HEK293 (cell line): Measurements from ENCODE around the gene SLC16A4.

Source experiments
- CTCF ChIA-PET: fragments of 350-600 bp; formaldehyde crosslinking; extraction: SDS; loops from one replicate; lab custom pipeline; 2021; ENCODE audit warnings: antibody characterized with exemption; lab: Yijun Ruan, JAX
- POLR2A ChIA-PET: fragments of 300-600 bp; formaldehyde crosslinking; extraction: SDS; loops from one replicate; lab custom pipeline; 2020; ENCODE audit warnings: antibody characterized with exemption, inconsistent platforms; lab: Yijun Ruan, JAX
- H3K27ac ChIP-seq: fragments of 200-500 bp; sonication (Bioruptor generic); 2 replicates; pipeline ENCODE4 v1.5.1; 2014; ENCODE audit warnings: low read depth, low read length, control low read depth, inconsistent platforms; ENCODE audit errors: extremely low read depth
- H3K36me3 ChIP-seq, 2 experiments: fragments of 200-500 bp in 1 of 2; sonication (Bioruptor generic) in 1 of 2; 1 replicate in 1 of 2; 2 replicates in 1 of 2; pipeline ENCODE4 v1.5.1; 2014 to 2017; ENCODE audit warnings: inconsistent platforms in 2 of 2, low read length in 2 of 2; ENCODE audit not compliant: control insufficient read depth in 2 of 2, insufficient read depth in 1 of 2
- H3K4me1 ChIP-seq: fragments of 200-500 bp; sonication (Bioruptor generic); 2 replicates; pipeline ENCODE4 v1.5.1; 2014; ENCODE audit warnings: mild to moderate bottlenecking, low read length, inconsistent platforms; ENCODE audit not compliant: control insufficient read depth, insufficient read depth
- H3K4me3 ChIP-seq: 2 replicates; pipeline ENCODE4 v1.5.1; 2011; ENCODE audit warnings: low read depth, mild to moderate bottlenecking, control low read depth, low read length, moderate library complexity
- H3K9me3 ChIP-seq: fragments of 200-500 bp; sonication (Bioruptor generic); 2 replicates; pipeline ENCODE4 v1.5.1; 2014; ENCODE audit warnings: low read depth, low read length, inconsistent platforms; ENCODE audit not compliant: control insufficient read depth, insufficient read depth
- HIC1 ChIP-seq: fragments of 450-650 bp; formaldehyde crosslinking; IDR thresholded peaks from 2 replicates; pipeline ENCODE4 v1.5.1; 2016; ENCODE audit warnings: missing biosample characterization, missing genetic modification characterization
- MEIS1 ChIP-seq: sonication (generic); formaldehyde crosslinking; IDR thresholded peaks from 2 replicates; pipeline ENCODE4 v1.8.1; 2022; ENCODE audit warnings: missing genetic modification reagents, mild to moderate bottlenecking, borderline replicate concordance
- PBX3 ChIP-seq: sonication (generic); formaldehyde crosslinking; IDR thresholded peaks from 2 replicates; pipeline ENCODE4 v1.8.1; 2022; ENCODE audit warnings: mild to moderate bottlenecking, moderate library complexity, missing genetic modification reagents
- PRDM1 ChIP-seq: fragments of 450-650 bp; formaldehyde crosslinking; IDR thresholded peaks from 2 replicates; pipeline ENCODE4; 2016; ENCODE audit warnings: missing biosample characterization, missing genetic modification characterization
- PRDM10 ChIP-seq: fragments of 450-650 bp; formaldehyde crosslinking; IDR thresholded peaks from 2 replicates; pipeline ENCODE4 v1.5.1; 2016; ENCODE audit warnings: missing biosample characterization, missing genetic modification characterization
- REST ChIP-seq: fragments of 450-650 bp; formaldehyde crosslinking; IDR thresholded peaks from 2 replicates; pipeline ENCODE4 v1.5.1; 2016; ENCODE audit warnings: missing biosample characterization, missing genetic modification characterization
- SP2 ChIP-seq: fragments of 450-650 bp; formaldehyde crosslinking; IDR thresholded peaks from 2 replicates; pipeline ENCODE4 v1.5.1; 2016; ENCODE audit warnings: missing biosample characterization, missing genetic modification characterization
- TRIM28 ChIP-seq: IDR thresholded peaks from 2 replicates; pipeline ENCODE4 v1.6.1; 2011; ENCODE audit warnings: low read length, control low read depth, borderline replicate concordance
- YY2 ChIP-seq: fragments of 450-650 bp; formaldehyde crosslinking; IDR thresholded peaks from 2 replicates; pipeline ENCODE4 v1.5.1; 2016; ENCODE audit warnings: missing biosample characterization, missing genetic modification characterization
- ZBTB44 ChIP-seq: fragments of 450-650 bp; IDR thresholded peaks from 2 replicates; pipeline ENCODE4 v1.5.1; 2018; ENCODE audit warnings: missing biosample characterization, mild to moderate bottlenecking, missing genetic modification characterization
- ZNF664 ChIP-seq: fragments of 450-650 bp; formaldehyde crosslinking; IDR thresholded peaks from 2 replicates; pipeline ENCODE4 v1.5.1; 2016; ENCODE audit warnings: missing biosample characterization, missing genetic modification characterization

Gene SLC16A4

GRCh38 chr1:110346690-110347089, 44.1 kb downstream of the SLC16A4 start (continued):
- TF ChIP-seq PBX3 (CRISPR knock-in tag), result no peak

GRCh38 chr1:110345480-110345879, 45.3 kb downstream of the SLC16A4 start:
- peaks cover 17 to 73% of the 10 kb centered on the region in 2 experiments; a peak in 2 of 3 replicates for H3K36me3 ChIP-seq
- no peak for TF ChIP-seq TRIM28
- no peak for TF ChIP-seq MEIS1 (CRISPR knock-in tag)
- TF ChIP-seq PRDM1 (tag by site-specific recombination), result peak; percentile 65
- peak; percentile 88 for TF ChIP-seq PRDM10
- no peak overlapping the region for H3K27ac ChIP-seq
- no peak overlapping the region for H3K4me3 ChIP-seq
- ChIA-PET POLR2A (no interaction called here), CTCF (no interaction called here)
- H3K4me1 ChIP-seq, result peaks cover 25% of the 10 kb centered on the region
- H3K9me3 ChIP-seq, result no peaks in the 10 kb centered on the region

- CTCF ChIA-PET, result interaction anchor here (0.7 kb wide), 2 partner anchors 64 to 117 kb away, joined by 3 read pairs; no protein-coding TSS in a partner anchor
- Histone ChIP-seq H3K9me3 (no peaks in the 10 kb centered on the region), H3K4me1 (peaks cover 21% of the 10 kb centered on the region), H3K4me3 (no peak overlapping the region), H3K27ac (no peak overlapping the region)
- peak; percentile 73 for TF ChIP-seq PRDM1 (tag by site-specific recombination)
- no peak for TF ChIP-seq SP2 (tag by site-specific recombination)
- no peak for TF ChIP-seq ZBTB44 (tag by site-specific recombination)
- TF ChIP-seq YY2 (tag by site-specific recombination), result no peak
- 0 out of 2 replicates have a peak, but pooled peaks have one; percentile 6 for TF ChIP-seq ZNF664
- TF ChIP-seq, all 188 proteins: peak for 2
- H3K36me3 ChIP-seq, result peaks cover 12 to 68% of the 10 kb centered on the region in 2 experiments; a peak in 2 of 3 replicates
- POLR2A ChIA-PET, result no interaction called here
Measured at GRCh38 chr1:110344152-110344551, 46.7 kb downstream of the SLC16A4 start.

- TF ChIP-seq HIC1 (tag by site-specific recombination), result no peak
- TF ChIP-seq REST, result peak; percentile 51; the same call in 1 of the 2 replicates
- TF ChIP-seq ZNF664, result peak; percentile 56; the same call in 1 of the 2 replicates
- H3K4me1 ChIP-seq, result peaks cover 12% of the 10 kb centered on the region
- no peaks in the 10 kb centered on the region for H3K9me3 ChIP-seq
- ChIA-PET POLR2A (no interaction called here), CTCF (interaction anchor here (0.7 kb wide), 1 partner anchor 118 kb away, joined by 3 read pairs; no protein-coding TSS in a partner anchor)
- peaks cover 12 to 68% of the 10 kb centered on the region in 2 experiments; a peak in 2 of 3 replicates for H3K36me3 ChIP-seq
- no peak overlapping the region for H3K27ac ChIP-seq
- H3K4me3 ChIP-seq, result no peak overlapping the region; the same call in 1 of the 2 replicates
Measured at GRCh38 chr1:110343249-110343648, 47.6 kb downstream of the SLC16A4 start.
